ENCODE results near the gene IFNA5.

GRCh38 chr9:21324047-21324446 lies 18.9 kb upstream of the IFNA5 start:
- TF ChIP-seq POLR2A (IDR thresholded peaks at IDR 0.05) (no peak), CTCF (IDR thresholded peaks at IDR 0.05) (no peak), POLR2AphosphoS5 (IDR thresholded peaks at IDR 0.05) (no peak)

All from prostate gland (tissue), 2 donors.